HFFc6 (cell line): Measurements from ENCODE around the gene SPATA16. TPM values are rescaled to one million over a fixed set of nuclear protein-coding genes. Genes with fewer than 3 reads are reported as not detected.

Experiments
- DNase-seq: peaks from one replicate; pipeline ENCODE4 v3.0.0-alpha.2; 2018
- H3K27ac Mint-ChIP-seq: 2 replicates; pipeline ENCODE4 v1.8.0; 2020; ENCODE audit warnings: mild to moderate bottlenecking, mixed read lengths
- H3K27me3 Mint-ChIP-seq: 2 replicates; pipeline ENCODE4 v1.8.0; 2021; ENCODE audit warnings: mild to moderate bottlenecking, moderate library complexity, mixed read lengths; ENCODE audit not compliant: insufficient read depth
- H3K36me3 Mint-ChIP-seq: 2 replicates; pipeline ENCODE4 v1.8.0; 2021; ENCODE audit warnings: low read depth, mixed read lengths
- H3K4me1 Mint-ChIP-seq: 2 replicates; pipeline ENCODE4 v1.8.0; 2020; ENCODE audit warnings: low read depth, mixed read lengths
- H3K4me3 Mint-ChIP-seq: 2 replicates; pipeline ENCODE4 v1.8.0; 2020; ENCODE audit warnings: mild to moderate bottlenecking, moderate library complexity, mixed read lengths
- H3K9me3 Mint-ChIP-seq: 2 replicates; pipeline ENCODE4 v1.8.0; 2020; ENCODE audit warnings: mild to moderate bottlenecking, mixed read lengths
- total RNA-seq, 6 experiments: library from RNA; stranded (reverse); fragmentation: NEBNext Ultra II Directional; extraction: Animal tissue kit (Norgen Biotek cat#: 25700); gene quantifications; 2 replicates in 1 of 6; 3 replicates in 5 of 6; pipeline ENCODE4 v1.2.3, GENCODE V29; 2021
- TF ChIP-seq, protein P1 (sequence below): fragments of 200-600 bp; sonication (generic); IDR thresholded peaks from 2 replicates; pipeline ENCODE4 v1.5.0; 2021; ENCODE audit warnings: antibody characterized with exemption, mild to moderate bottlenecking

SPATA16 gene
- total RNA-seq, 6 experiments from 2014 or later: not detected

DNA sequence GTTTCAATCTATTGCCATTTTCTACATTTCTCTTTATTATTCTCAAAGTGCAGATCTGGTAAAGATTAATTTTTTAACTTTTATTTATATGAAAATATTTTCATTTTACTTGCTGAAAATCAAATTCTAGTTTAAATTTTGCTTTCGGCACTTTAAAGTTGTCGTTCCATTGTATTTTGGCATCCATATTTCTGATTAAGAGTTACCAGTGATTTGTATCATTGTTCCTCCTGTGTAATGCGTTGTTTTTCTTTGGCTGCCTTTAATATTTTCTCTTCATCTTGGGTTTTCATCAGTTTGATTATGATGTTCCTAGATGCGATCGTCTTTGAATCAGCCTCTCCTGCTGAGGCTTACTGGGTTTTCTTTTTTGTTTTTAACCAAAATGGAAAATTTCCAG lies 97.3 kb downstream of the SPATA16 start:
- no peaks in the 10 kb centered on the region for H3K4me1 Mint-ChIP-seq

DNA sequence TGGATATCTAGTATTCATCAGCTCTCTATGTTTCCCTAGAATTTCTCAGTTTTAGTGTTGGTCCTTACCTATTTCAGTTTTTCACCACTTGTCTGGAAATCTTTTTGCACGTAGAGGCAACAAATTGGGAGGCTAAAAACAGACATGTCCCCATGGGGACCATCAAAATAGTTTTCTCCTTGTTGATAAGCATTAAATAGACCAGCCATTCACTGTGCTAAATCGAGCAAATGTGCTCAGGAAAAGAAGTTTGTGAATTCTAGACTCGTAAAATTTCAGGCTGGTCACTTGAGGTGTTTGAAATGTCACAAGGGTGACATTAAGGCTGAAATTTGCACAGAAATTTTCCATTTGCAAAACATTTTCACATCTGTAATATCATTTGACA lies 102.6 kb downstream of the SPATA16 start:
- no peaks in the 10 kb centered on the region for H3K9me3 Mint-ChIP-seq
- H3K27me3 Mint-ChIP-seq: no peaks in the 10 kb centered on the region; the same call in 1 of the 2 replicates
- H3K4me1 Mint-ChIP-seq: no peaks in the 10 kb centered on the region
- no peak overlapping the region for H3K27ac Mint-ChIP-seq
- no peaks in the 10 kb centered on the region for H3K36me3 Mint-ChIP-seq
- no peak for DNase-seq
- TF ChIP-seq, protein P1, sequence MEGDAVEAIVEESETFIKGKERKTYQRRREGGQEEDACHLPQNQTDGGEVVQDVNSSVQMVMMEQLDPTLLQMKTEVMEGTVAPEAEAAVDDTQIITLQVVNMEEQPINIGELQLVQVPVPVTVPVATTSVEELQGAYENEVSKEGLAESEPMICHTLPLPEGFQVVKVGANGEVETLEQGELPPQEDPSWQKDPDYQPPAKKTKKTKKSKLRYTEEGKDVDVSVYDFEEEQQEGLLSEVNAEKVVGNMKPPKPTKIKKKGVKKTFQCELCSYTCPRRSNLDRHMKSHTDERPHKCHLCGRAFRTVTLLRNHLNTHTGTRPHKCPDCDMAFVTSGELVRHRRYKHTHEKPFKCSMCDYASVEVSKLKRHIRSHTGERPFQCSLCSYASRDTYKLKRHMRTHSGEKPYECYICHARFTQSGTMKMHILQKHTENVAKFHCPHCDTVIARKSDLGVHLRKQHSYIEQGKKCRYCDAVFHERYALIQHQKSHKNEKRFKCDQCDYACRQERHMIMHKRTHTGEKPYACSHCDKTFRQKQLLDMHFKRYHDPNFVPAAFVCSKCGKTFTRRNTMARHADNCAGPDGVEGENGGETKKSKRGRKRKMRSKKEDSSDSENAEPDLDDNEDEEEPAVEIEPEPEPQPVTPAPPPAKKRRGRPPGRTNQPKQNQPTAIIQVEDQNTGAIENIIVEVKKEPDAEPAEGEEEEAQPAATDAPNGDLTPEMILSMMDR: no peak
- no peak overlapping the region for H3K4me3 Mint-ChIP-seq

More for the DNA sequence above, 97.3 kb downstream of the SPATA16 start:
- DNase-seq: no peak
- Mint-ChIP-seq H3K27me3 (no peaks in the 10 kb centered on the region; the same call in 1 of the 2 replicates), H3K4me3 (no peak overlapping the region), H3K27ac (no peak overlapping the region), H3K9me3 (no peaks in the 10 kb centered on the region), H3K36me3 (no peaks in the 10 kb centered on the region)
- TF ChIP-seq, protein P1: no peak

DNA sequence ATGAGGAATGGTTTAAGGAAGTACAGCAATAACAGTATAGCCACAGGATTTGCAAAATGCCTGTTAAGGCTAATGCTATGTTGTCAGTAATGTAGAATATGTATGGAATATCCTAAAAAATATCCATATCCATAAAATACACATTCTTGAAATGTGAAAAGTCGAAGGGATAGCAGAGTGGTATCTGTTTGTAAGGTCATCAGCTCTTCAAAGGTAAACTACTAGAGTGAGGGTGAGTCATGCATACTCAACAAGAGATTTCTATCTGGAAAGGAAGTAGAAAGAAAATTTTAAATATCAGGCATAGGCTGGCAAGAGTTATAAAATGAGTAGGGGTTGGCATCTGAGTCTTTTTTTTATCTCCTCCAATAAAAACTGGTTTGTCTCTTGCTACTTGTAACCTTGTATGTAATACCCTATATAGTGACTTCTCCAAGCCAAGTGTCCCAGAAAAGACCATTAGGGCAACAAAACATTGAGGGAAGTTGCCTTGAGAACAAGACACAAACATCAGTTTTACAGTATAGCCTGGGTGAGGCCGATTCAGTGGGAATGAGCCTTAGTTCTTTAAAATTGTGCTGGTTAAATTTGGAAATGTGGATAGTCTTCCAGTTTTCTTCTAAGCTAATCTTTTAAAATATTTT lies 103.1 kb downstream of the SPATA16 start:
- TF ChIP-seq, protein P1: no peak
- H3K4me3 Mint-ChIP-seq: no peak overlapping the region
- no peaks in the 10 kb centered on the region; the same call in 1 of the 2 replicates for H3K27me3 Mint-ChIP-seq
- H3K9me3 Mint-ChIP-seq: no peaks in the 10 kb centered on the region
- no peaks in the 10 kb centered on the region for H3K36me3 Mint-ChIP-seq
- H3K4me1 Mint-ChIP-seq: no peaks in the 10 kb centered on the region
- DNase-seq: no peak
- no peak overlapping the region for H3K27ac Mint-ChIP-seq

DNA sequence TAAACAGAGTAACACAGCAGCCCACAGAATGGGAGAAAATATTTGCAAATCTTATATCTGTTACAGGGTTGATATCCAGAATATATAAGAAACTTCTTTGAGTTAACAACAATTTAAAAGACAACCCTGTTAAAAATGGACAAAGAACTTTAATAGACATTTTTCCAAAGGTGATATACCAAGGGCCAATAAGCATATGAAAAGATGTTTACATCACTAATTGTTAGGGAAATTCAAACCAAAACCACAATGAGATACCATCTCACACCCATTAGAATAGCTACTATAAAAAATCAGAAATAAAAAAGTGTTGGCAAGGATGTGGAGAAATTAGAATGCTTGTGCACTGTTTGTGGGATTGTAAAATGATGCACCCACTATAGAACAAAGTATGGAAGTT lies 110.8 kb downstream of the SPATA16 start:
- DNase-seq: no peak
- H3K4me3 Mint-ChIP-seq: no peak overlapping the region
- H3K9me3 Mint-ChIP-seq: no peaks in the 10 kb centered on the region; the same call in 1 of the 2 replicates
- H3K27ac Mint-ChIP-seq: no peak overlapping the region
- TF ChIP-seq, protein P1: no peak
- no peaks in the 10 kb centered on the region for H3K4me1 Mint-ChIP-seq
- H3K27me3 Mint-ChIP-seq: no peaks in the 10 kb centered on the region; the same call in 1 of the 2 replicates
- H3K36me3 Mint-ChIP-seq: no peaks in the 10 kb centered on the region

DNA sequence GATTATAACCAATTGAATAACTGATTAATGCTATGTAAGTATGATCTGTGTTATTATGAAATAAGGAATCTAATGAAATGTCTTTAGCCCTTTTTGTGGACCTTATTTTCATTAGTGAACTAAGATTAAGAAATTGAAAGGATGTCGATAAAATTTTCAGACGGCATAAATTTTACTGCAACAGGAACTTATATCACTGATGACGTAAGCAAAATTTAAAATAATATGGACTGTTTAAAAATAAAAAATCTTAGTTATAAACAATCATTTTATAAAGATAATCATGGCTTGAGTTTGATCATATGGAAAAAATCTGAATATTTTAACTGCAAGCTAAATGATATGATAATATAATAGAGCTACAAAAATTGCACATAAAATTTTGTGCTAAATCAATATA lies 112.7 kb downstream of the SPATA16 start:
- no peak overlapping the region for H3K4me3 Mint-ChIP-seq
- H3K27me3 Mint-ChIP-seq: no peaks in the 10 kb centered on the region; the same call in 1 of the 2 replicates
- no peak overlapping the region for H3K27ac Mint-ChIP-seq
- DNase-seq: no peak
- H3K36me3 Mint-ChIP-seq: no peaks in the 10 kb centered on the region
- TF ChIP-seq, protein P1: no peak
- H3K4me1 Mint-ChIP-seq: no peaks in the 10 kb centered on the region
- H3K9me3 Mint-ChIP-seq: no peaks in the 10 kb centered on the region; the same call in 1 of the 2 replicates
